Measurements from ENCODE around the gene ITGBL1.

Gene ITGBL1

DNA sequence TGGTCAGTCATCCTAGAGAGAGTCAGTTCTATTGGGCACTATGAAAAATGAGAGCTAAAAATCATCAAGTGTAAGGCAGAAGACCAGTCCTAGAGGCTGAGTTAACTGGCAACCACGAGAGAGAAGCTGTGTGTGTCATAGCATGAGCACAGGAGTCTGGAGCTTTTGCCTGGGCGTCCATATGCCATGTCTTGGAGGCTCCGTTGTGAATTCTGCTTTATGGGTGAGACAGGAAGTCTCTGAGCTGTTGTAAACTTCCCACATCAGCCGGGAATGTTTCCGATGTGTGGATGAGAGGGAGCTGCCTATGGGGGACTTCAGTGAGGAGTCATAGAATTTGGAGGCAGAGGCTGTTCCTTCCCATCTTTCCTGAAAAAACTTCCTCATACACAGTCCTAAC is 120.0 kb downstream of the ITGBL1 start:
- DNase-seq = no peak

DNA sequence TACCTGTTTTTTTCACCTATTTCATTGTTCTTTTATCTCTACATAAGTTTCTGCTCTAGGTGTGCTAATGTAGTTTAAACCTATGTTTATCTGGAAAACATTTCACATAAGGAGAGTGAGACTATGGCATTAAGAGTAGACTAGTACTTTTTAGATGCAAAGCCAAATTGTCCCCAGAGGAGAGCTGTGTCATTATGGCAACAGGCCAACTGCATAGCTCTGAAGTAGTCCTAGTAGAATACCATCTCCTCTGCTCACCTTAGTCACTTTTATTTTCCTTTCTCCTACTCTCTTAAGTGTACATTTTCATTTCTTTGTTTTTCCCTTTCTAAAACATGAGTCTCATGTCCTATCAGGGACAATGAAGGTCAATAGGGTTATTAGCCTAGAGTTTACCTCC is 123.1 kb downstream of the ITGBL1 start:
- DNase-seq = no peak

DNA sequence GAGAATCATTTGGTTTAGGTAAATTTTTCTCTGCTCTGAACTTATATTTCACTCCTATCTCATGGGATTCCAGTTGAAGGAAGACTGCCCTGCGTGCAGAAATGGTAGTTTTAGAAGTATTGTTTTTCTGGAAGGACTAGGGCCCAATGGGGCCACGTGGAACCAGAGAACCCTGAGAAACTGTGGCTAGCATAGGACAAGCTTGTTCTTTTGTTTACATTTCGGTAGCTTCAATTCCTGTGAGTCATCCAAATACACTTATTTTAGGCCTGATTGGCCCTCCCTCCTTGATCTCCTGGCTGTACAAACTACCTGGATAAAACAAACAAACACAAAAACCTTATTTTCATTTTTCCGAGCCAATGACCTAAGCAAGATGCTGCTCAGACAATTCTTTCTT is 124.0 kb downstream of the ITGBL1 start:
- DNase-seq = no peak

DNA sequence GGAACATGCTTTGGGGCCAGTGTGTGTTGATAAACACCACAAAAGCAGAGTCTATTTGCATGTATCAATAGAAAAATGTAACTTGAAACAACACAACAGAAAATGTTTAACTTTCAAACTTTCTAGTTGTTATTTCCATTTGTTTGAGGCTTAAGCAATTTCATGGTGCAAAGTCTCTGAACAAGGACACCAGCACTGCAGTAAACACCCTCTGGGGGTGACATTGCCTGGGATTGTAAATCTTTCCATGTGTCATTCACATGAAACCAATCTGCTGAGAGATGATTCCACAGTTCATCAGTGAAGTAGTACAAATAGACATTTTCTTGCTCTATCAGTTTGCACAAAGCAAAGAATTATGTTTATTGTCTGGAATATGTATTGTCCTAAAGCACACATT is 124.5 kb downstream of the ITGBL1 start:
- no peak for DNase-seq

DNA sequence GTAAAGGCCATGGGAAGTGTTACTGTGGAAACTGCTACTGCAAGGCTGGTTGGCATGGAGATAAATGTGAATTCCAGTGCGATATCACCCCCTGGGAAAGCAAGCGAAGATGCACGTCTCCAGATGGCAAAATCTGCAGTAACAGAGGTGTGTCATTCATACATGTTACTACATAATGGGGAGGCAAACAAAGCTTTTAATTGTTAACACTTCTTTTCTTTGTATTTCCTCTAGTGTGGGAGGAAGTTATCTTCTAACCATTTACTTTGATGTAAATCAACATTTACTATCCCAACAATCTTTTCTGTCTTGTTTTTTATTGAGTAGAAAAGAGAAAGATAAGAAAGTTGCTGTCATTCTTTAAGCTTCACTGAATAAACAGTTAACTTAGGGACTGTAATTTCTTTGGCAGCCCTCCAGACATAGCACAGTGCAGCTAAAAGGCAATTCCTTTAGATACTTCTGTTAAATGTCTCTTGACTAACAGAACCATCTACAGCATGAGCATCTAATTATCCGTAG is 126.9 kb downstream of the ITGBL1 start:
- no peak for DNase-seq

DNA sequence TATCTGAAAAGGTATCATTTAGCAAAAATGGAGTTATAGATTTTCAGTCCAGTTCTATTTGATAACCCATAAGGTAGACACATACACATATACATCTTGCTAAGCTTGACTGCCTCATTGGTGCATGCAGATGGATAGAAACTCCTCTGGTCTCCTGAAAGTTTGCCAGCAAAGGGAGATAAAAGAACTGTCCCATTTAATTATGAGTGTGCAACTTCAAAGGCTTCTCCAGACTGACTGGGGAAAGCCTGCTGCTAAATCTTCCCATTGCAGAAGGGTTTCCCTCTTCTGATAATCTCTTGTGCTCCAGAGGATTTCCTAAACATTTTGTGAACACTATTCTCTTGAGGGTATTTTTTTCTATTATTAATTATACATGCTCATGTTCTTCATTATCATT is 131.9 kb downstream of the ITGBL1 start:
- DNase-seq = no peak

DNA sequence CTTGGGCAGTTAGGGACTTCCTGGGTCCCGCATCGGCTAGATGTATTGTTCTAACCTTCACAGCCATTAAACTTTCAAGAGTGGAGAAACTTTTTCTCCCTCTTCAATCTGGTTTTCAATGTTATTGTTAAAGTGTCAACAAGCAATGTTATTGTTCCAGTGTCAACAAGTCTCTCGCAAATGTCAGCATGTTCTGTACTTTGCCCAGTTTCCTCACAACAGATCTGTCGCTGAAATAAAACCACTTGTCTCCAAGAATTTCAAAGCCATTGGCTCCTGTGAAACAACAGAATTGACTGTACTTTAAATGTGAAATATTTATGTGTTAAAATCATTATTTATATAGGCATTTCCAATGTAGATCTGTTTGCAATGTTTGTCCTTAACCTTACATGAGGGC is 138.0 kb downstream of the ITGBL1 start:
- DNase-seq = no peak

DNA sequence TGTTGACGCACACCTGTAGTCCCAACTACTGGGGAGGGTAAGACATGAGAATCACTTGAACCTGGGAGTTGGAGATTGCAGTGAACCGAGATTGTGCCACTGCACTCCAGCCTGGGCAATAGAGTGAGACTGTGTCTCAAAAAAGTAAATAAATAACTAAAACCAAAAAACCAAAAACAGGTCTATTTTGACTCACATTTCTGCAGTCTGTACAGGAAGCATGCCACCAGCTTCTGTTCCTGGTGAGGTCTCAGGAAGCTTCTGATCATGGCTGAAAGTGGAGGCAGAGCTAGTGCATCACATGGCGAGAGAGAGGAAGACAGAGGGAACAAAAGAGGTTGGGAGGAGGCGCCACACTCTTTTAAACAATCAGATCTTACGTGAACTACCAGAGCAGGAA is 142.5 kb downstream of the ITGBL1 start:
- DNase-seq = no peak

DNA sequence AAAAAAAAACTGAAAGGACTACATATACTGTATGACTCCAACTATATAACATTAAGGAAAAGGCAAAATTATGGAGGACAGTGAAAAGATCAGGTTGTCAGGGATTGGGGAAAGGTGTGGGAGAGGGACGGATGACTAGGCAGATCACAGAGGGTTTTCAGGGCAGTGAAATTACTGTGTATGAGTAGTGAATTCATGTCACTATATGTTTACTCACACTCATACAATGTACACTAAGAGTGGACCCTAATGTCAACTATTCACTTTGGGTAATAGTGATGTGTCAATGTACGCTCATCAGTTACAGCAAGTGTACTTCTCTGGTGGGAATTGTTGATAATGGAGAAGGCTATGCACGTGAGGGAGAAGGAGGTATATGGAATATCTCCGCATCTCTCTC is 144.3 kb downstream of the ITGBL1 start:
- no peak for DNase-seq

DNA sequence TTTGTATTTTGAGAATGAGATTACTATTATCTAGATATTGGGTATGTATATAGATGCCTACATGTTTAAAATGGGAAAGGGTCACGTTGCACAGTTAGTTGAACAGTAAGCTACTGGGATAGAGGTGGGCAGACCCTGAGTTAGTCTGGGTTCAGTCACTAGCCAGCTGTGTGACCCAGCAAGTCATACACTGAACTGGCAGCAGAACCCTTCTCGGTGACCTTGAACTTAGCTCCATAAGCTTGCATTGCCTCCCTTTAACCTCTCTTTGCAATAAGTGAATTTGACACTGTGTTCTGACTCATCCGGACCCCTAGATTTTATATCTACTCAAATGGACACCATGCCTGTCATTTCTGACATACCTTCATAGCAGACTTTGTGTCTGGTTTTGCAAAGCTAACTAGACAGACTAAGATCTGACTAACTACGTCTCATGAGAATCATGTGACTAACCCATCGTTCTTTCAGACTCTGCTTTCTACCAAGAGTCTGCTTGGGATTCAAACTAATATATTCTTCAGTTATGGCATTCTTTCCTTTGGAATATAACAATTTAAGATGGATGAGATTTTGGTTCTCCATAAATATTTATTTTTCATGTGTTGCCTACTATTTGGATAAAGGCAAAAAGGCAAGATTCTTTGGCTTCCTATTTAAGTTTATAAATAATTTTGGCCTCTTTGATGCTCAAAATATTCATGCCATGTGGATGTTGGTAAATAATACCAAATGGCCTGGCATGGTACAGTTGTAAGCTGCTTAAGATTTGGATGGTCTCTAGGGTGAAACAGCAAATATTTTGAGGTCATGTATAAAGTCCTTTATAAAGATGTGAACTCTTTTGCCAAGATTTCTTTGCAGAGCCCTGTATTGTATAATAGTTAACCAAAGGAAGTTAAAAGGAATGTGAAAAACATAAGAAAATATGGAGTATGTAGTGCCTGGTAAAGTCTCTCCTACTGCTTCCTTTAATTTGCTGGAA is 159.3 kb downstream of the ITGBL1 start:
- DNase-seq = no peak

DNA sequence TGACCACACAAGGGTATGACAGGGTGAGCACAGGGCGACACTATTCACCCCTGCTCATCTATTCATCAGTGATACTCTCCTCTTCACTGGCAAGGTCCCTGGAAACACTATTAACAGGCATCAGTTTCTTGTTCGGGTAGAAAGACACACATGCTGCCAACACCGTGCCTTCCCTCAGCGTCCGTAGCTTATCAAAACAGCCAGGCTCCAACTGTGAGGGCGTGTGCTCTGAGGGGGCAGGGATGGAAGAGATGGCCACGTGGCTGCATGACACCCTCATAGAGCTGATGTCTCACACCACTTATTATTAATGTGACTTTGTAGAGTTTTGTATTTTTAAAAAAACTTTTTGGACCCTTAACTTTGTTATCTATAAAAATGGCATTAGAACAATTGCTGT is 160.3 kb downstream of the ITGBL1 start:
- no peak for DNase-seq

DNA sequence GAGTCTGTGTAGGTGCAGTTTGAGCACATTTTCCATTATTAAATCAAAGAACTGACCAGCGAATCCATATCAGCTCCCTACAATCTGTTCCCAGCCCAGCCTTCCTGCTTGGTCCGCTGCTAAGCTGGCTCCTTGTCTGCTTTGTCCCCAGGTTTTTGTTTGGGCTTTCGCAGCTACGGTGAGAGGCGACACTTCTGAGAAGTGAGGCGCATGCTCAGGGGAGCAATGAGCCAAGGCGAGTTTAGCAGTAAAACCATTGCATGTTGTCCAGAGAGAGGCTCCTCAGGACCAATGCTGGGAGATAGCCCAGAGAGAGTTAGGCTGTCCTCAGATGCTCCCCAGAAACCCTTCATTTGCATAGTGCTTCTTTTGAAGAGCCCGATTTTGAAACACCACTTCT is 162.0 kb downstream of the ITGBL1 start:
- DNase-seq = no peak

DNA sequence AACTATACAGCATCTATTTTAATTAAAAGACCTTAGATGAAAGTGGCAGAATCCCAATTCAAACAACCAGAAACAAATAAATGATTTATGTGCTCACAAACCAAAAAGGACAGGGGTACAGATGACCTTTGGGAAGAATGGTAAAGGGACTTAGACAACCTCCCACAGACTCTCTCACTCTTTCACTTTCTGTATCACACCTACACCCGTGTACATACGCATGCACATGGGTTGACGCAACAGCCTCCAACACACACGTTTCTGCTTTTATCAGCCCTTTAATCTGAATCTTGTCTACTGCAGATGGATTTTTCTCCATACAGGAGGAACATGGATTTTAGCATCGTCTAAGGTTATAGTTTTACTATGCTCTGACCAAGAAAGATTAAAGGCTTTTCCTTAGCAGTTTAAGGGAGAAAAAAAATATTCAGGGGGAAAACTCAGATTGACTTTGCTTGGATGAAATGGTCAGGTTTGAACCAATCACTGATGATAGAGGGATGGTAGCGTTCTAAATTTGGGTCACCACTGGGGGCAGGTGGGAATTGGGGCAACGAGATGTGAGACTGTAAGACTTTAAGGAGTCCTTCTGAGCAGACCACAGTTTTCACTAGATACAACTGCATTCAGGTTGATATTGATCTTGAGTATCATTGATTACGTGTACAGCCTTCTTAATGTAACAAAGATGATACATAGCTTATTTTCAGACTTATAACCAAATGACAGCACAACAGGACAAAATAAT is 166.1 kb downstream of the ITGBL1 start:
- no peak for DNase-seq

DNA sequence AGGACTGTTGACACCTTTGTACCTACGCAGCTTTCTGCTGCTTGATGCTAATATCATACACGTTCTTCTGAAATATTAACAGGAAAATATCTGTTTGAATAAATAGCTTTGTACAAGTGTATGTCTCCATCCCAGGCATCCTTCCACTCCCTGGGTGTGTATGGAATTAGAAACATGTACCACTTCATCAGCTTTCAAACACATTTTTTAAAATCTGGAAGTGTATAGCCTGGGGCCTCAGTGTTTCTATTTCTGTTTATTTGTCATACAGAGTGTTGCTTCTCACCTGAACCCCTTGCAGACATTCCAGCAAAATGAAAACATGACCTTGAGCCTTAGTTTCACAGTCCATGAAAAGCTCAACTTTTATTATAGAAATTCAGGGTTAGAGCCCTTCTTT is 168.6 kb downstream of the ITGBL1 start:
- no peak for DNase-seq

DNA sequence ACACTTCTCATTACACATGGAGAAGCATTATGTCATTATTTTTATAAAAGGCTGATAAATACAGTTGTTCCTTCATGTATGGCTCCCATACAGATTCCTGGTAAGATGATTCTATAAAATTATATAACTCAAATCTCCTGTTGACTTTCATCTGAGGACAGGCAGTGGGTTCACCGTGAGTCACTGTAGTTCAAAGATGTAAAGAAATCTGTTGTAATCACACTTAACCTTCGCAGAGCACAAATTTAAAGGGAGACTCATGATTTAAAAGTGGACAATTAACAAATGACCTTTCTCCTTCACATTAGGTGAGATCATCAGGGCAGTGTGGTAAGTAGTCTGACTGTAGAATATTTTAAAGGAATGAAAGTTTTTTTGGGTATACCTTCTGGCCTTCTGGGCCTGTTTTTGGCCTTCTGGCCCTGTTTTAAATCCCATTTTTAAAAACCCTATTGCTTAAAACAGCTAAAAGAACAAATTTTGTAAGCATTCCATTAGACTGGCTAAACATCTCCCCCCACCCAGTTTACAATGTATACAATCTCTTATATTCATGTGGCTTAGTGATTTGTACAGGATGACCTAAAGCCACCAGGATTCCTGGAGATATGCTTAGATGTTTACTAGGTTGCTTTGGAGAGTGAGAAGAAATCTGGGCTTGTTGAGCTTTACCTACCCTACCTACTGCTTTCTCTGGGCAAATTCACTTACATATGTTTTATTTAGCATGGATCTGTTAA is 171.2 kb downstream of the ITGBL1 start:
- DNase-seq = no peak

DNA sequence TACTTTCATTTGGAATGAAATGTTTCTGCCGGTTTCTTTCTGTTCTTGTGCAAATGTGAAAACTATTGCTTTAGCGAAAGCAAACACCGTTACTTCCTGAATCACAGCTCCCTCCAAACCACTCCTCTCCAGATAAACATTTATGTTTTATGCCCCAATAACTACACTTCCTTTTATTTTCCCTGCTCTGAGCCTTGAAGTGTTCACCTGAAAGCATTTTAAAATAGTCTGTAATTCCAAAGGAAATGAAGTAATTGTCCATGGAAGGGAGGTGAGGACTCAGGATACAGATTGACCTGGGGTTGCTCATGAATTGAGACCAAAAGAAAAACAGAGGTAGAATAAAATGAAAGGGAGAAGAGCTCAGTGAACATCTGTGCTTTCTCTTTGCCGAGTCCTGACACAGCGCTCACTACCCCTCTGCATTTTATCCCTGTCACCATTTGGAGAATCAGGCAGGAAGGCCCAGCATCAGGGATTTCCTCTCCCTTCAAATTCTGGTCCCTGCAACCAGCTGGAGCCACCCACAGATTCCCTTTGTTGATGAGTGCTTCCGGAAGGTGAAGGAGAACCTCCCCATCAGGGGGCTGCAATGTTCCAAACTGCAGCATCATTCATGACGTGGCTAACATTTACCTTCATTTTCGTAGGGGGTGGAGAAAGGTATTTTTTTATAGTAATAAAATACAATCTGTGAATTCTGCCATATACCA is 171.9 kb downstream of the ITGBL1 start:
- DNase-seq = peak; percentile 5 to 20

DNA sequence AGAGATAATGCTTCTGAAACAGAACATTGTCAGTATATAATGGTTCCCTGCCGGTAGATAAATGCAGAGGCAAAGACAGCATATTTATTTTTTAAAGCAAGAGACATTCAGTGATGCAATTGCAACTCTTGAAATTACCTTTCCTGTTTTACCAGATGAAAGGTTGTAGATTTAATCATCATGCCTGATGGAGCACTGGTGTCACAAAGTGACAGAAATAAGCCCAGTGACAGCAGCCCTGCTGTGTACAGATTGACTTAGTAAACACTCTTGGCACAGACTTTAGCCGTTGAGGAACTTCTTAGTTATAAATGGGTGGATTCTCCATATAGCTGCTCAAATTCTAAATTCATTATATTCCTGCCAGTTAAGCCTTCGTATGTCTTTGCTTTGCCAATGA is 172.5 kb downstream of the ITGBL1 start:
- DNase-seq = no peak

DNA sequence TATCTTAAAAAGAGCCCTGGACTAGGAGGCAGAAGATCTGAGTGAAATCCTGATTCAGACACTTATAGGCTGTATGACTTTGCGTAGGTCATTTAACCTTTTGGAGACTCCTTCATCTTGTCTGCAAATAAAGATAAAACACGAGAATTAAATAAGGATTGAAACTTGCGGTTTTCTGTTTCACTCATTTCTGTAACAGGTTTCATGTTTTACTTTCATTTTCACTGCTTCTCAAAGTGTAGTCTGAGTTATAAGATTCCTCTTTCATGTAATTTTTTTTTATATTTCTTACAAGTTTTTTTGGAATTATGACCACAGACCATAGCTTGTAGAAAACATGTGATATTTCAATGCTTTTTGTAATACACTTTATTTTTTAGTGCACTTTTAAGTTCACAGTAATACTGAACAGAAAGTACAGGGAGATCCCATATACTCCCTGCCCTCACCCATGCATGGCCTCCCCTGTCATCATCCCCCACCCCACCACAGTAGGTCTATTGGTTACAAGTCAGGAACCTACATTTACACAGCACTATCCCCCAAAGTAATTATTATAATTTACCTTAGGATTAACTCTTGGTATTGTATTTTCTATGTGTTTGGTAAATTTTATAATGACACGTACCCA is 174.6 kb downstream of the ITGBL1 start:
- DNase-seq = peak in 1 of 2 donors; percentile 21

DNA sequence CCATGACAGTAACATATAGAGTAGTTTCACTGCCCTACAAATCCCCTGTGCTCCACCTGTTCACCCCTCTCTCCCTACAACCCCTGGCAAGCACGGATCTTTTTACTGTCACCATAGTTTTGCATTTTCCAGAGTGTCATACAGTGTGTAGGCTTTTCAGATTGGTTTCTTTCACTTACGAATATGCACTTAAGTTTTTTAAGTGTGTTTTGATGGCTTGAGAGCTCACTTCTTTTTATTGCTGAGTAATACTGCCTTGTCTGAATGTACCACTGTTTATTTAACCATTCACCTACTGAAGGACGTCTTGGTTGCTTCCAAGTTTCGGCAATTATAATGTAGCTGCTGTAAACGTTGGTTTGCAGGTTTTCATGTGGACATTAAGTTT is 175.1 kb downstream of the ITGBL1 start:
- no peak for DNase-seq

DNA sequence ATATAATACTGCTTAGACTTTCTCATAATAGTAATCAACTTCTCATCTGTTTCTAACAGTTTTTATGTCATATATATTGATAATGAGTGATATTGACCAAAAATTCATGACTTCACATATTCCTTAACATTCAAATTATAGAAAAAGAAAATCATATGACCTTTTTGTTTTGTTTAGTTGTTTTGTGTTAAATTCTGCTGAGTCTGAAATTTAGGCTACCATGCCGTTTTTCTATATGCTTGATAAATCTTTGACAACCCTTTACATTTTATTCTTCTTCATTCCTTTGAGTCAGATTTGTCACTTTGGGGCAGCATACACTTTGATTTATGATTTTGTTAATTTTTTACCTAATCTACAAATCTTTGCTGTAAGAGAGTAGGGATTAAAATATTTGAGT is 176.4 kb downstream of the ITGBL1 start:
- DNase-seq = no peak

DNA sequence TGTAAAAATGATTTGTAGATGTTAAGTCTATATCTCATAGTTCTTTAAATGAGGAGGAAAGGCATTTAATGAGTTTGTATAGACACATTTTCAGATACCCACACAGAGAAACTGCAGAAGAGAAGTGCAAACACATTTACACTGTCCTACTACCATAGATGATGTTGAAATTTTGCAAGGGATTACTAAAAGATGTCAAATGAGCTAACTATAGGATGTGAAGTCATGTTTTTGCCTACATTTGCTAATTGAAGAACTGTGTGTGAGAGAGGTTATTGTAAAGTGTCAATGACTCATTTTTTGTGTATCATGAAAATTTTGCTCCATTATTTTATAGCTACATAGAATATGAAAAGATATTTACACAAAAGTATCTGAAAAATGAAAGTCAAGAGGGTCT is 178.9 kb downstream of the ITGBL1 start:
- DNase-seq = peak in 1 of 2 donors; percentile 65

DNA sequence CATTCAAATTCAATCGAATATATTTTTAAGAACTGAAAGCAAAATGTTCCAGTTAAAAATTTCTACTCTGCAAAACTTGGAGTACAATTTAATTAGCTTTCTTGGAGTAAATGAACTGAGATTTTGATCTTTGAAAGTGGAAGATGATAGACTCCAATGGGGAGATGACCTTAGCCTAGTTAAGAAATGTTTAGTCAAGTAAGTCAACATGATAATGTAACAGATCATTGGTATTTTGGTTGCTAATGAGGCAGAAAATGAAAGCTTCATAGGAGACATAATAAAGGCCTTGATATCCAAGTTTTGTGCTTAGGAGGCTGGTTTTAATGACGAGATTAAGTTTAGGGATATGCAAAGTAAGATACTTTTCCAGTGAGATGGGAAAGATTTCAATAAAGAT is 181.7 kb downstream of the ITGBL1 start:
- DNase-seq = no peak

All from inflammatory macrophage treated with lipopolysaccharide for 1 hour (primary cell).